GM12892 (cell line): Measurements from ENCODE around the gene NCOA1.
"Not testable (repeated sequence)": the region's sequence is repeated elsewhere in the genome, so short reads cannot be mapped to it uniquely, and the experiment has no call there.

ENCODE experiments used
- POLR2A ChIP-seq: IDR thresholded peaks from 2 replicates; pipeline ENCODE4 v1.6.1; 2011; ENCODE audit warnings: low read depth, low read length, control low read depth
- POLR2AphosphoS5 ChIP-seq: IDR thresholded peaks from 2 replicates; pipeline ENCODE4 v1.6.1; 2011; ENCODE audit warnings: low read depth, low read length, control low read depth
- TAF1 ChIP-seq: IDR thresholded peaks from 2 replicates; pipeline ENCODE4 v1.6.1; 2011; ENCODE audit warnings: low read depth, mild to moderate bottlenecking, control low read depth, low read length, borderline replicate concordance

DNA sequence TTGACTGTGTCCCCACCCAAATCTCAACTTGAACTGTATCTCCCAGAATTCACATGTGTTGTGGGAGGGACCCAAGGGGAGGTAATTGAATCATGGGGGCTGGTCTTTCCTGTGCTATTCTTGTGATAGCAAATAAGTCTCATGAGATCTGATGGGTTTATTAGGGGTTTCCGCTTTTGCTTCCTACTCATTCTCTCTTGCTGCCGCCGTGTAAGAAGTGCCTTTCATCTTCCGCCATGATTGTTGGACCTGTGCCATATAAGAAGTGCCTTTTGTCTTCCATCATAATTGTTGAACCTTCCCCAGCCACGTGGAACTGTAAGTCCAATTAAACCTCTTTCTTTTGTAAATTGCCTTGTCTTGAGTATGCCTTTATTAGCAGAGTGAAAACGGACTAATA is 6.4 kb upstream of the NCOA1 start:
- not testable (repeated sequence) for TF ChIP-seq POLR2A, TAF1, POLR2AphosphoS5
